Colonic mucosa (tissue), 4 donors: ENCODE data around the gene MARCHF11. TPM values are rescaled to one million over a fixed set of nuclear protein-coding genes. Genes with fewer than 3 reads are reported as not detected.

ENCODE experiments used
- DNase-seq: peaks from one replicate; pipeline ENCODE4 v3.0.0-alpha.2; 2020
- H3K27ac ChIP-seq: fragments of 200-600 bp; one replicate; pipeline ENCODE4 v1.8.0; 2021
- H3K27me3 ChIP-seq: fragments of 200-600 bp; one replicate; pipeline ENCODE4 v1.8.0; 2021
- H3K36me3 ChIP-seq: fragments of 200-600 bp; one replicate; pipeline ENCODE4 v1.8.0; 2021
- H3K4me1 ChIP-seq: fragments of 200-600 bp; one replicate; pipeline ENCODE4 v1.8.0; 2021; ENCODE audit warnings: mild to moderate bottlenecking
- H3K4me3 ChIP-seq: fragments of 200-600 bp; one replicate; pipeline ENCODE4 v1.8.0; 2021
- H3K9ac ChIP-seq, 2 donors: one replicate each; pipeline ENCODE4 v1.7.0; 2013; ENCODE audit warnings: control low read depth in 2 of 2, low read depth in 2 of 2, low read length in 2 of 2
- H3K9me3 ChIP-seq: fragments of 200-600 bp; one replicate; pipeline ENCODE4 v1.8.0; 2021
- CTCF ChIP-seq: fragments of 200-600 bp; IDR thresholded peaks from one replicate; pipeline ENCODE4 v1.8.0; 2022; ENCODE audit warnings: antibody characterized with exemption, mild to moderate bottlenecking
- intact Hi-C: fragments of 100-400 bp; cut with DNase I; formaldehyde crosslinking; loops from one replicate; pipeline ENCODE4 v1.14.1; 2022
- total RNA-seq, 2 donors: library from RNA; stranded (reverse); fragmentation: NEBNext Ultra II Directional in 1 of 2; extraction: Animal tissue kit (Norgen Biotek cat#: 25700) in 1 of 2; gene quantifications; one replicate each; pipeline ENCODE4 v1.2.1, GENCODE V29; 2021
- donor health status: healthy.
- donor health status: DM: no; HTN: no; CAD: no.
- donor health status: DM: no; HTN: no; CAD: no.

MARCHF11 gene
- total RNA-seq, 2 donors from 2014 or later: not detected

- Histone ChIP-seq H3K4me3 (no peak overlapping the region), H3K36me3 (no peaks in the 10 kb centered on the region), H3K27ac (no peak overlapping the region), H3K4me1 (no peaks in the 10 kb centered on the region), H3K9me3 (no peaks in the 10 kb centered on the region), H3K9ac (no peak overlapping the region), H3K27me3 (no peaks in the 10 kb centered on the region)
- no peak for DNase-seq
- intact Hi-C loops: no loop called here
- TF ChIP-seq CTCF: no peak
Measured at GRCh38 chr5:16082053-16082452, 97.5 kb downstream of the MARCHF11 start.

- DNase-seq: no peak
- H3K36me3 ChIP-seq: no peaks in the 10 kb centered on the region
- no peaks in the 10 kb centered on the region for H3K4me1 ChIP-seq
- no peaks in the 10 kb centered on the region for H3K27me3 ChIP-seq
- no peak overlapping the region for H3K4me3 ChIP-seq
- no peak overlapping the region for H3K27ac ChIP-seq
- intact Hi-C loops: no loop called here
- H3K9me3 ChIP-seq: no peaks in the 10 kb centered on the region
- H3K9ac ChIP-seq: no peak overlapping the region
- no peak for TF ChIP-seq CTCF
Measured at GRCh38 chr5:16081376-16081955, 98.1 kb downstream of the MARCHF11 start.

GRCh38 chr5:16076657-16077056 lies 102.9 kb downstream of the MARCHF11 start:
- intact Hi-C loops: no loop called here
- no peak for DNase-seq

GRCh38 chr5:16074358-16074757 lies 105.2 kb downstream of the MARCHF11 start:
- Histone ChIP-seq H3K9ac (no peak overlapping the region), H3K36me3 (no peaks in the 10 kb centered on the region), H3K27ac (no peak overlapping the region), H3K4me3 (no peak overlapping the region), H3K4me1 (no peaks in the 10 kb centered on the region), H3K9me3 (no peaks in the 10 kb centered on the region), H3K27me3 (no peaks in the 10 kb centered on the region)
- intact Hi-C loops: no loop called here
- DNase-seq: no peak
- TF ChIP-seq CTCF: no peak

More at GRCh38 chr5:16076657-16077056, 102.9 kb downstream of the MARCHF11 start:
- H3K4me1 ChIP-seq: no peaks in the 10 kb centered on the region
- no peak overlapping the region for H3K27ac ChIP-seq
- no peaks in the 10 kb centered on the region for H3K9me3 ChIP-seq
- no peaks in the 10 kb centered on the region for H3K36me3 ChIP-seq
- TF ChIP-seq CTCF: no peak
- no peak overlapping the region for H3K4me3 ChIP-seq
- no peak overlapping the region for H3K9ac ChIP-seq
- no peaks in the 10 kb centered on the region for H3K27me3 ChIP-seq

- Histone ChIP-seq H3K36me3 (no peaks in the 10 kb centered on the region), H3K27ac (no peak overlapping the region), H3K4me3 (no peak overlapping the region), H3K4me1 (no peaks in the 10 kb centered on the region), H3K27me3 (no peaks in the 10 kb centered on the region), H3K9me3 (no peaks in the 10 kb centered on the region), H3K9ac (no peak overlapping the region)
- no peak for TF ChIP-seq CTCF
- DNase-seq: no peak
- intact Hi-C loops: no loop called here
Measured at GRCh38 chr5:16072616-16073015, 107.0 kb downstream of the MARCHF11 start.
